Uterus (tissue), 4 donors: Measurements from ENCODE around the gene LRP10. TPM values are rescaled to one million over a fixed set of nuclear protein-coding genes. Genes with fewer than 3 reads are reported as not detected.

Experiments
- DNase-seq, 2 donors: peaks; one replicate each; pipeline ENCODE4 v3.0.0-alpha.2; 2019 to 2020
- H3K27ac ChIP-seq, 2 donors: fragments of 200-600 bp; sonication (generic); 1 replicate in 1 of 2; 2 replicates in 1 of 2; pipeline ENCODE4 v1.5.1; 2016 to 2018
- H3K27me3 ChIP-seq, 2 donors: fragments of 200-600 bp; sonication (generic); one replicate each; pipeline ENCODE4 v1.5.1; 2018 to 2019; ENCODE audit warnings: control low read depth in 1 of 2
- H3K36me3 ChIP-seq, 2 donors: fragments of 200-600 bp; sonication (generic); one replicate each; pipeline ENCODE4 v1.5.1; 2019; ENCODE audit warnings: control low read depth in 1 of 2
- H3K4me1 ChIP-seq, 2 donors: fragments of 200-600 bp; sonication (generic); one replicate each; pipeline ENCODE4 v1.5.1; 2018 to 2019; ENCODE audit warnings: control low read depth in 1 of 2
- H3K4me3 ChIP-seq, 2 donors: fragments of 200-600 bp; sonication (generic); 1 replicate in 1 of 2; 2 replicates in 1 of 2; pipeline ENCODE4 v1.5.1; 2018 to 2019; ENCODE audit warnings: mild to moderate bottlenecking in 1 of 2
- H3K9me3 ChIP-seq, 2 donors: fragments of 200-600 bp; sonication (generic); one replicate each; pipeline ENCODE4 v1.5.1; 2019; ENCODE audit warnings: control low read depth in 1 of 2
- POLR2A ChIP-seq, 2 donors: fragments of 450-650 bp; IDR thresholded peaks; one replicate each; pipeline ENCODE4 v1.6.1; 2016; ENCODE audit warnings: antibody characterized with exemption in 2 of 2, mild to moderate bottlenecking in 1 of 2, moderate library complexity in 1 of 2
- intact Hi-C: fragments of 100-400 bp; cut with DNase I; formaldehyde crosslinking; loops from one replicate; pipeline ENCODE4 v1.15.1; 2023; ENCODE audit warnings: low total_unique reads
- total RNA-seq, 4 donors: library from RNA; depleted of rRNA in 3 of 4; stranded (reverse); fragments of >200 nt in 3 of 4; gene quantifications; one replicate each; pipeline versions ENCODE4 v1.1.0 to v1.2.4, GENCODE V29; 2014 to 2023
- TF ChIP-seq, protein P1 (sequence below), 4 experiments: fragments of 200-600 bp in 2 of 4; fragments of 450-650 bp in 2 of 4; sonication (generic) in 2 of 4; IDR thresholded peaks; one replicate each; pipeline ENCODE4 v1.5.1; 2016 to 2019; ENCODE audit warnings: antibody characterized with exemption in 4 of 4, mild to moderate bottlenecking in 2 of 4, moderate library complexity in 1 of 4
- donor health status: DM: yes; HTN: yes; CAD: no.

The LRP10 gene
- total RNA-seq, 4 donors from 2014 or later = 27.4 to 140 (median 37.5) TPM

DNA sequence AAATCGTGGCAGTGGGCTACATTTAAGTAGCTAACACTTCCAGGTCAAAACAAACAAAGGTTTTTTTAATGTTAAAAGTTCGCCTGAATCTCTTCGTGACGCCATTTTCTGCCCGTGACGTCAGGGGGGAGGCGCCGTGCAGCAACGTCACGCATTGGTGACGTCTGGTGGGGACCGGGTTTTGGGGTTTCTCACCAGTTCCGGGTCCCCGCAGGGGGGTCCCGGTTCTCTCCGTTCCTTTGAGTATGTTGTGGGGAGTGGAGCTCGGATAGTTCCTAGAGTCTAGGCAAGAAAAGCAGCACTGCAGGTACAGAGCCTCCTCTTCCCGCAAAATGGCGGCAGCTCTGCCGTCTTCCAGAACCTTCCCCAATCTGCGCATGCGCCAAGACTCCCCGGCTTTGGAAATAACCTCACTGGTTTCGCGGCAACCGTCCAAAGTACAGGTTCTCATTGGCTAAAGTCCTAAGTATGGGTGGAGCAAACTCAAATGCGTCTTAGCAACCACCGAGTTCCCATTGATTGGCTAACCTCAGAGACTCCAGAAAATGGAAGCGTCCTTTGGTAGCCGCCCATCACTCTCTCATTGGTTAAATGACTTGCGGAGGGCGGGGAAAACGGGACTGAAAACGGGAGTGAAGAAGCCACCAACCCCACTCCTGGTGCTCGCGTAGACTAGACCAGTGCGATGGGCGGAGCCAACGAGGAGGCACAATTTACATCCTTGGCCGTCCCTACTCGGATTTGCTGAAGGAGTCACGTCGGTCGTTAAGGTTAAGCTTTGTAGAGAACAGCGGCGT is 47.5 kb downstream of the LRP10 start, which contains the start of gene RBM23:
TSS of gene RBM23 (minus strand) at position 346 of the 797 bp plus-strand sequence.
- TF ChIP-seq, protein P1, sequence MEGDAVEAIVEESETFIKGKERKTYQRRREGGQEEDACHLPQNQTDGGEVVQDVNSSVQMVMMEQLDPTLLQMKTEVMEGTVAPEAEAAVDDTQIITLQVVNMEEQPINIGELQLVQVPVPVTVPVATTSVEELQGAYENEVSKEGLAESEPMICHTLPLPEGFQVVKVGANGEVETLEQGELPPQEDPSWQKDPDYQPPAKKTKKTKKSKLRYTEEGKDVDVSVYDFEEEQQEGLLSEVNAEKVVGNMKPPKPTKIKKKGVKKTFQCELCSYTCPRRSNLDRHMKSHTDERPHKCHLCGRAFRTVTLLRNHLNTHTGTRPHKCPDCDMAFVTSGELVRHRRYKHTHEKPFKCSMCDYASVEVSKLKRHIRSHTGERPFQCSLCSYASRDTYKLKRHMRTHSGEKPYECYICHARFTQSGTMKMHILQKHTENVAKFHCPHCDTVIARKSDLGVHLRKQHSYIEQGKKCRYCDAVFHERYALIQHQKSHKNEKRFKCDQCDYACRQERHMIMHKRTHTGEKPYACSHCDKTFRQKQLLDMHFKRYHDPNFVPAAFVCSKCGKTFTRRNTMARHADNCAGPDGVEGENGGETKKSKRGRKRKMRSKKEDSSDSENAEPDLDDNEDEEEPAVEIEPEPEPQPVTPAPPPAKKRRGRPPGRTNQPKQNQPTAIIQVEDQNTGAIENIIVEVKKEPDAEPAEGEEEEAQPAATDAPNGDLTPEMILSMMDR (IDR thresholded peaks at IDR 0.05) = peak in 1 of 4 experiments; percentile 12
- peak; percentile 75 to 87 for TF ChIP-seq POLR2A (IDR thresholded peaks at IDR 0.05)
- intact Hi-C loops = no loop called here
- H3K36me3 ChIP-seq = no peaks in the 10 kb centered on the region

GRCh38 chr14:22919601-22919921 is 48.0 kb downstream of the LRP10 start:
- peak overlapping the region; percentile 85 to 91 for H3K27ac ChIP-seq
- intact Hi-C loops = no loop called here
- peak overlapping the region; percentile 25 to 34 for H3K4me3 ChIP-seq
- TF ChIP-seq, protein P1 (IDR thresholded peaks at IDR 0.05) = no peak
- no peak for TF ChIP-seq POLR2A (IDR thresholded peaks at IDR 0.05)
- no peaks in the 10 kb centered on the region for H3K27me3 ChIP-seq
- no peaks in the 10 kb centered on the region for H3K9me3 ChIP-seq
- no peaks in the 10 kb centered on the region for H3K36me3 ChIP-seq
- H3K4me1 ChIP-seq = peaks cover 3 to 23% of the 10 kb centered on the region in 2 donors
- DNase-seq = no peak

More for the DNA sequence above, 47.5 kb downstream of the LRP10 start, which contains the start of gene RBM23:
- Histone ChIP-seq H3K4me1 (peaks cover 3 to 23% of the 10 kb centered on the region in 2 donors), H3K4me3 (peak within 1 kb of the TSS; percentile 50 to 88), H3K9me3 (no peaks in the 10 kb centered on the region), H3K27me3 (no peaks in the 10 kb centered on the region), H3K27ac (peak within 1 kb of the TSS; percentile 93 to 99)
- peak; percentile 100 for DNase-seq

GRCh38 chr14:22920697-22921096 is 49.2 kb downstream of the LRP10 start:
- Histone ChIP-seq H3K27ac (no peak overlapping the region), H3K9me3 (no peaks in the 10 kb centered on the region), H3K36me3 (no peaks in the 10 kb centered on the region), H3K4me1 (peaks cover 3 to 23% of the 10 kb centered on the region in 2 donors), H3K27me3 (no peaks in the 10 kb centered on the region), H3K4me3 (no peak overlapping the region)
- no peak for DNase-seq
- no peak for TF ChIP-seq POLR2A (IDR thresholded peaks at IDR 0.05)
- TF ChIP-seq, protein P1 (IDR thresholded peaks at IDR 0.05) = no peak
- intact Hi-C loops = no loop called here

DNA sequence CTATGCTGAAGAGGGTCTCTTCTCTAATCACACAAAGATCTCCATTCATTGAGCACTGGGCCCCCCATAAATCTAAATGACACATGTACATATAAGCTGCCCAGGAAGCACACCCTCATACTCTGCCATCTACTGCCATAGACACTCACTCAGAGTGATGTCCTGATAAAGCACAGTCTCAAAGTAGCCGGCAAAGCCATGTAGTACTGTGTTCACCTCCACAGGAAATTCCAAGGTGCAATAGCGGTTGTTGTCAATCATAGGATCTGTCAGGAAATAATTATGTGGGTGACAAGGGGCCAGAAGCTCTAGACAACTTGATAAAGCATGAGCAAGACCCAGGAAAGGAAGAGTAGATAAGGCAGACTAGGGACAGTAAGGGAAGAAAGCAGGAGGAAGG is 50.8 kb downstream of the LRP10 start:
- intact Hi-C loops = no loop called here
- Histone ChIP-seq H3K9me3 (no peaks in the 10 kb centered on the region), H3K36me3 (no peaks in the 10 kb centered on the region), H3K4me3 (no peak overlapping the region), H3K27ac (no peak overlapping the region), H3K27me3 (no peaks in the 10 kb centered on the region), H3K4me1 (peaks cover 3 to 10% of the 10 kb centered on the region in 2 donors)
- no peak for TF ChIP-seq POLR2A (IDR thresholded peaks at IDR 0.05)
- TF ChIP-seq, protein P1 (IDR thresholded peaks at IDR 0.05) = no peak
- no peak for DNase-seq

GRCh38 chr14:22923746-22924145 is 52.2 kb downstream of the LRP10 start:
- intact Hi-C loops = no loop called here
- DNase-seq = no peak
- Histone ChIP-seq H3K4me3 (no peak overlapping the region), H3K36me3 (no peaks in the 10 kb centered on the region), H3K9me3 (no peaks in the 10 kb centered on the region), H3K27me3 (no peaks in the 10 kb centered on the region), H3K27ac (no peak overlapping the region), H3K4me1 (peaks cover 3 to 8% of the 10 kb centered on the region in 2 donors)
- TF ChIP-seq, protein P1 (IDR thresholded peaks at IDR 0.05) = no peak
- no peak for TF ChIP-seq POLR2A (IDR thresholded peaks at IDR 0.05)
